Endothelial cell of umbilical vein (primary cell): ENCODE measurements around the gene SNCA. TPM values are rescaled to one million over a fixed set of nuclear protein-coding genes. Genes with fewer than 3 reads are reported as not detected.

Experiments used
- BruUV-seq: library from RNA; stranded (reverse); fragments of 400-500 nt; replicated peaks from 2 replicates; lab custom pipeline; 2021; lab: Mats Ljungman, UMichigan
- CTCF ChIA-PET: fragments of 300-600, 350-600 bp; sonication (Branson Sonifier 250); formaldehyde crosslinking; loops from one replicate; lab custom pipeline; 2021; ENCODE audit warnings: antibody characterized with exemption, inconsistent platforms; lab: Charles Lee
- POLR2A ChIA-PET: fragments of 300-600, 350-600 bp; sonication (Branson Sonifier 250); formaldehyde crosslinking; loops from one replicate; lab custom pipeline; 2021; ENCODE audit warnings: antibody characterized with exemption, inconsistent platforms; lab: Charles Lee
- DNase-seq: peaks from one replicate; pipeline ENCODE4 v3.0.0-alpha.2; 2011; ENCODE audit warnings: low read depth, low spot score
- FAIRE-seq: peaks from 2 replicates; lab custom pipeline; 2011; peaks lifted over from hg19 to GRCh38; lab: Jason Lieb, UNC
- H2AFZ ChIP-seq: 2 replicates; pipeline ENCODE4 v1.6.0; 2012; ENCODE audit warnings: low read depth, low read length, control low read depth, inconsistent platforms
- H3K27ac ChIP-seq: 2 replicates; pipeline ENCODE4 v1.5.1; 2011; ENCODE audit warnings: low read depth, mild to moderate bottlenecking, control low read depth, low read length, moderate library complexity; ENCODE audit not compliant: insufficient read depth
- H3K27me3 ChIP-seq, 2 experiments: 2 replicates each; pipeline versions ENCODE4 v1.6.0 to v1.6.1; 2011; ENCODE audit warnings: low read length in 2 of 2, mixed read lengths in 1 of 2; ENCODE audit not compliant: control insufficient read depth in 2 of 2, insufficient read depth in 2 of 2
- H3K36me3 ChIP-seq, 2 experiments: 2 replicates in 1 of 2; 3 replicates in 1 of 2; pipeline ENCODE4 v1.5.1; 2011; ENCODE audit warnings: low read length in 2 of 2, mild to moderate bottlenecking in 1 of 2, moderate library complexity in 1 of 2; ENCODE audit not compliant: control insufficient read depth in 2 of 2, insufficient read depth in 2 of 2; ENCODE audit errors: extremely low read depth in 1 of 2
- H3K4me1 ChIP-seq: 3 replicates; pipeline ENCODE4 v1.5.1; 2011; ENCODE audit warnings: mild to moderate bottlenecking, low read length; ENCODE audit not compliant: control insufficient read depth, insufficient read depth; ENCODE audit errors: extremely low read depth
- H3K4me2 ChIP-seq: 2 replicates; pipeline ENCODE4 v1.6.1; 2011; ENCODE audit warnings: low read length, control low read depth, mixed read lengths; ENCODE audit not compliant: insufficient read depth
- H3K4me3 ChIP-seq, 3 experiments: fragments of 200-600 bp in 1 of 3; sonication (generic), shearing (Covaris generic) in 1 of 3; replicated peaks in 1 of 3; 2 replicates each; pipeline ENCODE4 v1.5.1; 2011 to 2016; ENCODE audit warnings: control low read depth in 3 of 3, low read length in 3 of 3, mild to moderate bottlenecking in 2 of 3, inconsistent platforms in 1 of 3, low read depth in 1 of 3, moderate library complexity in 1 of 3; ENCODE audit not compliant: insufficient read depth in 1 of 3
- H3K79me2 ChIP-seq: 2 replicates; pipeline ENCODE4 v1.6.0; 2012; ENCODE audit warnings: low read length, inconsistent platforms; ENCODE audit not compliant: control insufficient read depth, insufficient read depth
- H3K9ac ChIP-seq: replicated peaks from 2 replicates; pipeline ENCODE3; 2011; ENCODE audit warnings: low read length, control low read depth; ENCODE audit not compliant: insufficient read depth; ENCODE audit errors: extremely low read depth
- H3K9me1 ChIP-seq: replicated peaks from 3 replicates; pipeline ENCODE4 v1.6.0; 2011; ENCODE audit warnings: mild to moderate bottlenecking, low read length; ENCODE audit not compliant: control insufficient read depth, insufficient read depth; ENCODE audit errors: extremely low read depth
- H3K9me3 ChIP-seq: replicated peaks from 2 replicates; pipeline ENCODE4 v1.5.1; 2012; ENCODE audit warnings: low read length, inconsistent platforms; ENCODE audit not compliant: control insufficient read depth, insufficient read depth
- H4K20me1 ChIP-seq: replicated peaks from 2 replicates; pipeline ENCODE3; 2011; ENCODE audit warnings: mild to moderate bottlenecking, low read length; ENCODE audit not compliant: control insufficient read depth, insufficient read depth; ENCODE audit errors: extremely low read depth
- EZH2 ChIP-seq: IDR thresholded peaks from 2 replicates; pipeline ENCODE4 v1.6.1; 2012; ENCODE audit warnings: borderline replicate concordance, low read depth, mild to moderate bottlenecking, moderate library complexity, low read length, inconsistent platforms; ENCODE audit not compliant: severe bottlenecking
- FOS ChIP-seq: IDR thresholded peaks from 2 replicates; pipeline ENCODE4 v1.6.1; 2011; ENCODE audit warnings: mild to moderate bottlenecking, low read length, moderate library complexity, borderline replicate concordance; ENCODE audit not compliant: insufficient read depth
- GATA2 ChIP-seq: IDR thresholded peaks from 2 replicates; pipeline ENCODE4 v1.7.0; 2011; ENCODE audit warnings: low read depth, mild to moderate bottlenecking, moderate library complexity, mixed read lengths, low read length; ENCODE audit not compliant: insufficient read length, insufficient read depth
- JUN ChIP-seq: IDR thresholded peaks from 2 replicates; pipeline ENCODE4 v1.6.1; 2011; ENCODE audit warnings: borderline replicate concordance, low read depth; ENCODE audit not compliant: insufficient read length, insufficient read depth
- MYC ChIP-seq: IDR thresholded peaks from one replicate; pipeline ENCODE4 v1.6.1; 2011; ENCODE audit warnings: mild to moderate bottlenecking, low read depth, low read length
- POLR2AphosphoS5 ChIP-seq: IDR thresholded peaks from 2 replicates; pipeline ENCODE4 v1.6.1; 2012; ENCODE audit warnings: low read depth, mild to moderate bottlenecking, control low read depth, low read length, moderate library complexity; ENCODE audit not compliant: insufficient read depth
- dilution Hi-C: fragments of 300-500 bp; cut with MboI; formaldehyde crosslinking; loops from one replicate; pipeline ENCODE4 v1.15.0; 2019; ENCODE audit warnings: low sequenced_read_pairs; ENCODE audit not compliant: extremely low pct_ligation_motif_present
- intact Hi-C: fragments of 100-400 bp; cut with micrococcal nuclease; formaldehyde crosslinking; loops from one replicate; pipeline ENCODE4 v1.10.0; 2022
- polyA plus RNA-seq, 4 experiments: library from polyadenylated mRNA; depleted of rRNA in 3 of 4; stranded (reverse) in 3 of 4; unstranded in 1 of 4; fragments of >200 nt; gene quantifications; 2 replicates each; pipeline versions ENCODE4 v1.2.1 to v1.2.3, GENCODE V29; 2011 to 2012; ENCODE audit warnings: missing spikeins in 1 of 4
- total RNA-seq: library from RNA; stranded (reverse); gene quantifications from 2 replicates; pipeline ENCODE4 v1.2.3, GENCODE V29; 2021
- TF ChIP-seq, protein P1 (sequence below), 2 donors: IDR thresholded peaks; 1 replicate in 1 of 2; 2 replicates in 1 of 2; pipeline ENCODE4 v1.5.1; 2011; ENCODE audit warnings: low read length in 2 of 2, mild to moderate bottlenecking in 2 of 2, moderate library complexity in 2 of 2, control low read depth in 1 of 2, inconsistent platforms in 1 of 2, low read depth in 1 of 2; ENCODE audit not compliant: insufficient read depth in 1 of 2; ENCODE audit errors: extremely low read depth in 1 of 2
- TF ChIP-seq, protein P2 (sequence below): IDR thresholded peaks from 2 replicates; pipeline ENCODE4 v1.6.1; 2011; ENCODE audit not compliant: insufficient read depth, insufficient read length

The SNCA gene
- total and polyA plus RNA-seq, 2 donors (not counting 3 experiments of a cell fraction or from before 2014, with no cell fraction given), result 76.8 to 116 TPM

DNA sequence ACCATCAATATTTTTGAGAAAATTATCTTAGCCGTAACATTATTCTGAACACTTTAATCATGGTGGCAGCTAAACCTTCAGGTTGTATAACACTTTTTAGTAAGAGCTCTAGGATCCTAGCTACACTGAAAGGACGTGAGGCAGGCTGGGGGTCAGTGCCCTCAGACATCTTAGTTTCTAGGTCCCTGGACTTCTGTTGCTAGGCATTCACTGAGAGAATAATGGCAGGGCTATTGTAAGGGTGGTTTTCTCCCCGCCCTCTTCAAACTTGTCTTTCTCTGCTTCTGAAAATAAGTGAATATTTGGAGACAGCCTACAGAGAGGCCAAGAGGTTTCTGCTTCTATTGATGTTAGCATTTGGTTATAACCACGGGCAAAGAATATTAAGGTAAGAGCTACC, 42.3 kb upstream of the SNCA start:
- DNase-seq (no peak), FAIRE-seq (no peak)
- Histone ChIP-seq H3K27ac (no peak overlapping the region), H3K9ac (no peak overlapping the region), H3K4me2 (no peak overlapping the region), H3K4me1 (peaks cover 10% of the 10 kb centered on the region), H2AFZ (no peak overlapping the region), H3K9me1 (no peaks in the 10 kb centered on the region), H3K27me3 (no peaks in the 10 kb centered on the region), H3K36me3 (no peaks in the 10 kb centered on the region), H4K20me1 (no peaks in the 10 kb centered on the region), H3K79me2 (no peaks in the 10 kb centered on the region), H3K9me3 (no peaks in the 10 kb centered on the region), H3K4me3 (no peak overlapping the region)
- no peak for TF ChIP-seq JUN
- TF ChIP-seq POLR2AphosphoS5, result no peak
- TF ChIP-seq GATA2, result no peak
- TF ChIP-seq, protein P1, sequence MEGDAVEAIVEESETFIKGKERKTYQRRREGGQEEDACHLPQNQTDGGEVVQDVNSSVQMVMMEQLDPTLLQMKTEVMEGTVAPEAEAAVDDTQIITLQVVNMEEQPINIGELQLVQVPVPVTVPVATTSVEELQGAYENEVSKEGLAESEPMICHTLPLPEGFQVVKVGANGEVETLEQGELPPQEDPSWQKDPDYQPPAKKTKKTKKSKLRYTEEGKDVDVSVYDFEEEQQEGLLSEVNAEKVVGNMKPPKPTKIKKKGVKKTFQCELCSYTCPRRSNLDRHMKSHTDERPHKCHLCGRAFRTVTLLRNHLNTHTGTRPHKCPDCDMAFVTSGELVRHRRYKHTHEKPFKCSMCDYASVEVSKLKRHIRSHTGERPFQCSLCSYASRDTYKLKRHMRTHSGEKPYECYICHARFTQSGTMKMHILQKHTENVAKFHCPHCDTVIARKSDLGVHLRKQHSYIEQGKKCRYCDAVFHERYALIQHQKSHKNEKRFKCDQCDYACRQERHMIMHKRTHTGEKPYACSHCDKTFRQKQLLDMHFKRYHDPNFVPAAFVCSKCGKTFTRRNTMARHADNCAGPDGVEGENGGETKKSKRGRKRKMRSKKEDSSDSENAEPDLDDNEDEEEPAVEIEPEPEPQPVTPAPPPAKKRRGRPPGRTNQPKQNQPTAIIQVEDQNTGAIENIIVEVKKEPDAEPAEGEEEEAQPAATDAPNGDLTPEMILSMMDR (IDR thresholded peaks at IDR 0.05; ENCODE audit: extremely low read depth in 1 of 2, insufficient read depth in 1 of 2, low read depth in 1 of 2, low read length in 2 of 2), result no peak
- BruUV-seq, result no TSS peak
- dilution Hi-C loops, result no loop called here
- intact Hi-C loops, result no loop called here
- ChIA-PET POLR2A (no interaction called here), CTCF (interaction anchor here (0.7 to 4.7 kb wide), 7 partner anchors 8 to 393 kb away, joined by 3 to 28 read pairs (median 4); partner anchors contain the start of gene MMRN1)

DNA sequence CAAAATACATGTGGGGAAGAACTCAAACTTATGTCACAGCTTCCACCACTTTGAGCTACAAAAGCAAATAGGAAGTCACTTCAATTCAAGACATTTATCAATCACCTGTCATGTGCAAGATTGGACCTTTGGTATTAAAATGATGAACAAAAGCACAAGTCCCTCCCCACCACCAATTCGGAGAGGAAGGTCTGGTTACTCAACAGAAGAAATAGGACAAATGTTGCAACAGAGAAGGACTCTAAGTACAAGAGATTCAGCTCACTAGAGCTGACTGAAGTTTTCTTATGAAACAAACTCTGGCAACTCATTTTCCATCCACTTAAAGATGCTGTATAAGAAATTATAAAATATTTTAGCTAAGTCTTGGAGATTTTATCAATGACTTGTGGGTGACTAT, 41.6 kb upstream of the SNCA start:
- no peaks in the 10 kb centered on the region for H3K9me1 ChIP-seq
- no peak overlapping the region for H2AFZ ChIP-seq
- DNase-seq, result no peak
- H3K9ac ChIP-seq, result no peak overlapping the region
- no peaks in the 10 kb centered on the region for H3K79me2 ChIP-seq
- no peaks in the 10 kb centered on the region for H3K36me3 ChIP-seq
- peaks cover 10% of the 10 kb centered on the region for H3K4me1 ChIP-seq
- BruUV-seq, result no TSS peak
- POLR2A ChIA-PET, result no interaction called here
- H3K4me3 ChIP-seq, result no peak overlapping the region
- H3K27ac ChIP-seq, result no peak overlapping the region
- H4K20me1 ChIP-seq, result no peaks in the 10 kb centered on the region
- no peak for FAIRE-seq
- dilution Hi-C loops (no loop called here), intact Hi-C loops (no loop called here)
- CTCF ChIA-PET, result interaction anchor here (0.8 to 4.7 kb wide), 4 partner anchors 10 to 41 kb away, joined by 3 to 28 read pairs (median 5); partner anchors contain the start of genes MMRN1 and SNCA
- no peak overlapping the region for H3K4me2 ChIP-seq
- H3K27me3 ChIP-seq, result no peaks in the 10 kb centered on the region
- H3K9me3 ChIP-seq, result no peaks in the 10 kb centered on the region
- no peak for TF ChIP-seq MYC
- TF ChIP-seq, protein P1 (IDR thresholded peaks at IDR 0.05; ENCODE audit: extremely low read depth in 1 of 2, insufficient read depth in 1 of 2, low read depth in 1 of 2, low read length in 2 of 2), result no peak
- TF ChIP-seq, protein P2, sequence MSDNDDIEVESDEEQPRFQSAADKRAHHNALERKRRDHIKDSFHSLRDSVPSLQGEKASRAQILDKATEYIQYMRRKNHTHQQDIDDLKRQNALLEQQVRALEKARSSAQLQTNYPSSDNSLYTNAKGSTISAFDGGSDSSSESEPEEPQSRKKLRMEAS, result no peak
- no peak for TF ChIP-seq GATA2
- no peak for TF ChIP-seq FOS
- no peak for TF ChIP-seq EZH2
